WTC11 (cell line): ENCODE data around the gene KLHL40. TPM values are rescaled to one million over a fixed set of nuclear protein-coding genes. Genes with fewer than 3 reads are reported as not detected.

ENCODE experiments used
- ATAC-seq: fragments of 200-7000 bp; cut with Tn5 transposase; 2 replicates; pipeline ENCODE4 v1.10.0; 2021; ENCODE audit warnings: mild to moderate bottlenecking, moderate library complexity
- CTCF ChIA-PET: fragments of 300-600 bp; sonication (Branson Sonifier 250); formaldehyde crosslinking; loops from one replicate; lab custom pipeline; 2021; ENCODE audit warnings: antibody characterized with exemption; lab: Charles Lee
- POLR2A ChIA-PET: fragments of 350-600 bp; sonication (Branson Sonifier 250); formaldehyde crosslinking; loops from one replicate; lab custom pipeline; 2021; ENCODE audit warnings: antibody characterized with exemption; lab: Charles Lee
- DNase-seq: peaks from one replicate; pipeline ENCODE4 v3.0.0; 2021; ENCODE audit warnings: low spot score
- H3K27ac Mint-ChIP-seq: 2 replicates; pipeline ENCODE4 v1.8.0; 2021; ENCODE audit warnings: mixed read lengths
- H3K27me3 Mint-ChIP-seq: 2 replicates; pipeline ENCODE4 v1.8.0; 2021; ENCODE audit warnings: low read depth, mild to moderate bottlenecking, moderate library complexity, mixed read lengths
- H3K36me3 Mint-ChIP-seq: 2 replicates; pipeline ENCODE4 v1.8.0; 2021; ENCODE audit warnings: mixed read lengths
- H3K4me1 Mint-ChIP-seq: 2 replicates; pipeline ENCODE4 v1.8.0; 2022; ENCODE audit warnings: mixed read lengths
- H3K4me3 Mint-ChIP-seq: 2 replicates; pipeline ENCODE4 v1.8.0; 2021; ENCODE audit warnings: mild to moderate bottlenecking, moderate library complexity, mixed read lengths
- H3K9me3 Mint-ChIP-seq: 2 replicates; pipeline ENCODE4 v1.8.0; 2021; ENCODE audit warnings: mixed read lengths
- EMX1 ChIP-seq: fragments of 250-450 bp; sonication (Bioruptor Pico); IDR thresholded peaks from 2 replicates; pipeline ENCODE4 v1.8.0; 2021; ENCODE audit warnings: mild to moderate bottlenecking
- FOXK1 ChIP-seq: sonication (generic); formaldehyde crosslinking; IDR thresholded peaks from 2 replicates; pipeline ENCODE4 v1.8.0; 2022; ENCODE audit warnings: mild to moderate bottlenecking, moderate library complexity, missing genetic modification reagents
- NFATC4 ChIP-seq: fragments of 250-450 bp; sonication (Bioruptor Pico); IDR thresholded peaks from 2 replicates; pipeline ENCODE4 v1.9.0; 2021; ENCODE audit warnings: mild to moderate bottlenecking
- NFYB ChIP-seq: sonication (generic); formaldehyde crosslinking; conservative IDR thresholded peaks from 2 replicates; pipeline ENCODE4 v1.8.0; 2022; ENCODE audit warnings: low read depth, missing genetic modification reagents
- NR1H2 ChIP-seq: sonication (generic); formaldehyde crosslinking; IDR thresholded peaks from 2 replicates; pipeline ENCODE4 v1.9.0; 2021; ENCODE audit warnings: mild to moderate bottlenecking, moderate library complexity, missing genetic modification reagents
- RELA ChIP-seq: sonication (generic); formaldehyde crosslinking; IDR thresholded peaks from 2 replicates; pipeline ENCODE4 v1.8.1; 2022; ENCODE audit warnings: missing genetic modification reagents, mild to moderate bottlenecking, borderline replicate concordance
- TEAD1 ChIP-seq: sonication (generic); formaldehyde crosslinking; IDR thresholded peaks from 2 replicates; pipeline ENCODE4 v1.8.0; 2022; ENCODE audit warnings: mild to moderate bottlenecking, missing genetic modification reagents
- total RNA-seq: library from RNA; stranded (reverse); gene quantifications from 3 replicates; pipeline ENCODE4 v1.2.3, GENCODE V29; 2021
- TF ChIP-seq, protein P1 (sequence below): sonication (generic); formaldehyde crosslinking; IDR thresholded peaks from 2 replicates; pipeline ENCODE4 v1.8.0; 2023; ENCODE audit warnings: missing genetic modification reagents
- TF ChIP-seq, protein P2 (sequence below): sonication (generic); formaldehyde crosslinking; IDR thresholded peaks from 2 replicates; pipeline ENCODE4 v1.8.1; 2022; ENCODE audit warnings: missing genetic modification reagents, borderline replicate concordance
- TF ChIP-seq, protein P3 (sequence below): fragments of 250-450 bp; sonication (Bioruptor Pico); IDR thresholded peaks from 2 replicates; pipeline ENCODE4 v1.9.0; 2021; ENCODE audit warnings: moderate library complexity, mild to moderate bottlenecking, inconsistent platforms, borderline replicate concordance
- TF ChIP-seq, protein P4 (sequence below): fragments of 250-450 bp; sonication (Bioruptor Pico); IDR thresholded peaks from 2 replicates; pipeline ENCODE4 v1.9.0; 2021; ENCODE audit warnings: mild to moderate bottlenecking, borderline replicate concordance

Gene KLHL40
- total RNA-seq, 1 experiment from 2014 or later = not detected

DNA sequence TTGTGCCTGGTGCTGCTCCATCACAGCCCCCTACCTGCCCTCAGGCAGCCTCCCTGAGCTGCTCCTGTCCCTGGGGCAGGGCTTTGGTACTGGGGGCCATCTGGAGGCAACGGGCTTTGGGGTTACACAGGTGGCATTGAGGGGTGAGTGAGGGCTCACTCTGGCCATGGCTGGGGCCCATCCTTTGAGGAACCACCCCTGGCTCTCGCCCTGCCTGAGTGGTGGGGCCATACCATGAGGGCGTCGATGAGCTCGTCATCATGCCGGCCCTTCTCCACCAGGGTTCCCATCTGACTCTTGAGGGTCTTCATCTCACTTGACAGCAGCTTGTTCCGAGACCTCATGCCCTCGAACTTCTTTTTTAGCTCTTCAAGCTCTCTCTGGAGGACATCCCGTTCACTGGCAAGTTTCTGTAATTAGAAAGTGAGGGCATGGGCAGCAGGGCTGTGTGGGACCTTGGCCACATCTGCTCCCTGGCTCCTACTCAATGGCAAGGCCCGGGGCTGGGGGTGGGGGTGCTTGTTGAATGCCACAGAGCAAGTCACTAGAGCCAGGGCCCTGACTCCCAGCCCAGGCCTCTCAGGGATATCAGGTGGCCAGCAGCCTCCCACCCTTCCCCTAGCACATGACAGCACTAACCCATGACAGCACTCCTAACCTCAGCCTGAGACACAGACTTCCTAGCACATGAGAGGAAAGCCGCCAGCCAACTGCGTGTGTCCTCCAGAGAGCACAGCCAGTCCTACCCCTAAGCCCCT lies 54.2 kb downstream of the KLHL40 start (continued):
- TF ChIP-seq, protein P1, sequence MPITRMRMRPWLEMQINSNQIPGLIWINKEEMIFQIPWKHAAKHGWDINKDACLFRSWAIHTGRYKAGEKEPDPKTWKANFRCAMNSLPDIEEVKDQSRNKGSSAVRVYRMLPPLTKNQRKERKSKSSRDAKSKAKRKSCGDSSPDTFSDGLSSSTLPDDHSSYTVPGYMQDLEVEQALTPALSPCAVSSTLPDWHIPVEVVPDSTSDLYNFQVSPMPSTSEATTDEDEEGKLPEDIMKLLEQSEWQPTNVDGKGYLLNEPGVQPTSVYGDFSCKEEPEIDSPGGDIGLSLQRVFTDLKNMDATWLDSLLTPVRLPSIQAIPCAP (CRISPR knock-in tag) = no peak
- no peak for TF ChIP-seq NR1H2 (CRISPR knock-in tag)
- TF ChIP-seq, all 79 proteins: peak for 0

DNA sequence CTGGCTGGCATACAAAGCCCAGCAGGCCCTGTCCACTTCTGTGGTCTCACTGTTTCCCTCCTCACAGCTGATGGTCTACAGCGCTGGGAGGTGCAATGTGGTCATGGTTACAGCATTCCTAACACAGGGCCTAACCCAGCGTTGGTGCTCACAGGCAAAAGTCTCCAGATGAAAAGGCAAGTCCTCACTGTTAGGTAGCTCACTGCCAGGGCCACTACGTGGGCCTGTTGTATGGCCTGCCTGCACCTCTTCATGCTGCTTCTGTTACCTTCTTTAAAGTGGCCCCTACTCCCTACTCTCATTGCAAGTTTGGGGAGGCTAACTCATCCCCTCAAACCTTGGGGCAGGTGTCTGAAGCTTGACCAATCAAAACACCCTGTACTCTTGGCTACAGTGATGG lies 56.5 kb downstream of the KLHL40 start:
- H3K27ac Mint-ChIP-seq = no peak overlapping the region
- no peaks in the 10 kb centered on the region; the same call in 1 of the 2 replicates for H3K9me3 Mint-ChIP-seq
- ChIA-PET POLR2A (no interaction called here), CTCF (interaction anchor here (0.6 to 4.9 kb wide), 3 partner anchors 8 to 89 kb away, joined by 3 to 24 read pairs (median 10); no protein-coding TSS in a partner anchor)
- TF ChIP-seq EMX1 (CRISPR knock-in tag) (no peak), NFATC4 (CRISPR knock-in tag) (no peak), RELA (CRISPR knock-in tag) (no peak), NFYB (CRISPR knock-in tag) (no peak), FOXK1 (CRISPR knock-in tag) (no peak), TEAD1 (CRISPR knock-in tag) (no peak)
- TF ChIP-seq, protein P2, sequence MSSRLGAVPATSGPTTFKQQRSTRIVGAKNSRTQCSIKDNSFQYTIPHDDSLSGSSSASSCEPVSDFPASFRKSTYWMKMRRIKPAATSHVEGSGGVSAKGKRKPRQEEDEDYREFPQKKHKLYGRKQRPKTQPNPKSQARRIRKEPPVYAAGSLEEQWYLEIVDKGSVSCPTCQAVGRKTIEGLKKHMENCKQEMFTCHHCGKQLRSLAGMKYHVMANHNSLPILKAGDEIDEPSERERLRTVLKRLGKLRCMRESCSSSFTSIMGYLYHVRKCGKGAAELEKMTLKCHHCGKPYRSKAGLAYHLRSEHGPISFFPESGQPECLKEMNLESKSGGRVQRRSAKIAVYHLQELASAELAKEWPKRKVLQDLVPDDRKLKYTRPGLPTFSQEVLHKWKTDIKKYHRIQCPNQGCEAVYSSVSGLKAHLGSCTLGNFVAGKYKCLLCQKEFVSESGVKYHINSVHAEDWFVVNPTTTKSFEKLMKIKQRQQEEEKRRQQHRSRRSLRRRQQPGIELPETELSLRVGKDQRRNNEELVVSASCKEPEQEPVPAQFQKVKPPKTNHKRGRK (CRISPR knock-in tag) = no peak
- TF ChIP-seq, protein P3, sequence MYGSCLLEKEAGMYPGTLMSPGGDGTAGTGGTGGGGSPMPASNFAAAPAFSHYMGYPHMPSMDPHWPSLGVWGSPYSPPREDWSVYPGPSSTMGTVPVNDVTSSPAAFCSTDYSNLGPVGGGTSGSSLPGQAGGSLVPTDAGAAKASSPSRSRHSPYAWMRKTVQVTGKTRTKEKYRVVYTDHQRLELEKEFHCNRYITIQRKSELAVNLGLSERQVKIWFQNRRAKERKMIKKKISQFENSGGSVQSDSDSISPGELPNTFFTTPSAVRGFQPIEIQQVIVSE (CRISPR knock-in tag) = no peak
- TF ChIP-seq, protein P4, sequence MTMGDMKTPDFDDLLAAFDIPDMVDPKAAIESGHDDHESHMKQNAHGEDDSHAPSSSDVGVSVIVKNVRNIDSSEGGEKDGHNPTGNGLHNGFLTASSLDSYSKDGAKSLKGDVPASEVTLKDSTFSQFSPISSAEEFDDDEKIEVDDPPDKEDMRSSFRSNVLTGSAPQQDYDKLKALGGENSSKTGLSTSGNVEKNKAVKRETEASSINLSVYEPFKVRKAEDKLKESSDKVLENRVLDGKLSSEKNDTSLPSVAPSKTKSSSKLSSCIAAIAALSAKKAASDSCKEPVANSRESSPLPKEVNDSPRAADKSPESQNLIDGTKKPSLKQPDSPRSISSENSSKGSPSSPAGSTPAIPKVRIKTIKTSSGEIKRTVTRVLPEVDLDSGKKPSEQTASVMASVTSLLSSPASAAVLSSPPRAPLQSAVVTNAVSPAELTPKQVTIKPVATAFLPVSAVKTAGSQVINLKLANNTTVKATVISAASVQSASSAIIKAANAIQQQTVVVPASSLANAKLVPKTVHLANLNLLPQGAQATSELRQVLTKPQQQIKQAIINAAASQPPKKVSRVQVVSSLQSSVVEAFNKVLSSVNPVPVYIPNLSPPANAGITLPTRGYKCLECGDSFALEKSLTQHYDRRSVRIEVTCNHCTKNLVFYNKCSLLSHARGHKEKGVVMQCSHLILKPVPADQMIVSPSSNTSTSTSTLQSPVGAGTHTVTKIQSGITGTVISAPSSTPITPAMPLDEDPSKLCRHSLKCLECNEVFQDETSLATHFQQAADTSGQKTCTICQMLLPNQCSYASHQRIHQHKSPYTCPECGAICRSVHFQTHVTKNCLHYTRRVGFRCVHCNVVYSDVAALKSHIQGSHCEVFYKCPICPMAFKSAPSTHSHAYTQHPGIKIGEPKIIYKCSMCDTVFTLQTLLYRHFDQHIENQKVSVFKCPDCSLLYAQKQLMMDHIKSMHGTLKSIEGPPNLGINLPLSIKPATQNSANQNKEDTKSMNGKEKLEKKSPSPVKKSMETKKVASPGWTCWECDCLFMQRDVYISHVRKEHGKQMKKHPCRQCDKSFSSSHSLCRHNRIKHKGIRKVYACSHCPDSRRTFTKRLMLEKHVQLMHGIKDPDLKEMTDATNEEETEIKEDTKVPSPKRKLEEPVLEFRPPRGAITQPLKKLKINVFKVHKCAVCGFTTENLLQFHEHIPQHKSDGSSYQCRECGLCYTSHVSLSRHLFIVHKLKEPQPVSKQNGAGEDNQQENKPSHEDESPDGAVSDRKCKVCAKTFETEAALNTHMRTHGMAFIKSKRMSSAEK (CRISPR knock-in tag) = no peak
- H3K36me3 Mint-ChIP-seq = no peaks in the 10 kb centered on the region
- peaks cover 19% of the 10 kb centered on the region; the same call in 1 of the 2 replicates for H3K4me1 Mint-ChIP-seq
- no peak overlapping the region for H3K4me3 Mint-ChIP-seq
- H3K27me3 Mint-ChIP-seq = no peaks in the 10 kb centered on the region; the same call in 1 of the 2 replicates
- DNase-seq (no peak), ATAC-seq (no peak)

Other genes starting within 250 kb of the KLHL40 start
- 7.1 to 9.4 TPM (median 7.2 TPM) in 3 replicates for gene VIPR1, start 182.9 kb upstream of the KLHL40 start, total RNA-seq
- 35.2 to 37.0 TPM (median 37.0 TPM) in 3 replicates for gene SEC22C, start 103.6 kb upstream of the KLHL40 start, total RNA-seq
- 52.9 to 65.0 TPM (median 62.6 TPM) in 3 replicates for gene SS18L2, start 94.7 kb upstream of the KLHL40 start, total RNA-seq
- gene NKTR, start 84.9 kb upstream of the KLHL40 start, total RNA-seq = 76.4 to 89.3 TPM (median 82.3 TPM) in 3 replicates
- gene ZBTB47, start 31.8 kb upstream of the KLHL40 start, total RNA-seq = 5.2 to 5.9 TPM (median 5.6 TPM) in 3 replicates
- 0.21 to 0.92 TPM (median 0.60 TPM) in 3 replicates for gene HHATL, start 17.3 kb downstream of the KLHL40 start, total RNA-seq
- gene CCDC13, start 87.7 kb downstream of the KLHL40 start, total RNA-seq = 0.79 TPM in 1 of 3 replicates, not detected in the others
- gene HIGD1A, start 119.0 kb downstream of the KLHL40 start, total RNA-seq = 74.6 to 80.7 TPM (median 76.2 TPM) in 3 replicates
- 0.28 to 0.41 TPM (median 0.39 TPM) in 3 replicates for gene ACKR2, start 123.9 kb downstream of the KLHL40 start, total RNA-seq
- 0.13 to 0.18 TPM (median 0.16 TPM) in 3 replicates for gene CYP8B1, start 190.3 kb downstream of the KLHL40 start, total RNA-seq
- 2.7 to 3.5 TPM (median 2.9 TPM) in 3 replicates for gene ZNF662, start 220.6 kb downstream of the KLHL40 start, total RNA-seq